HEK293 (cell line): ENCODE measurements around the gene SPDYE6.
"Not testable (repeated sequence)": the region's sequence is repeated elsewhere in the genome, so short reads cannot be mapped to it uniquely, and the experiment has no call there.

Experiments
- CTCF ChIA-PET: fragments of 350-600 bp; formaldehyde crosslinking; extraction: SDS; loops from one replicate; lab custom pipeline; 2021; ENCODE audit warnings: antibody characterized with exemption; lab: Yijun Ruan, JAX
- POLR2A ChIA-PET: fragments of 300-600 bp; formaldehyde crosslinking; extraction: SDS; loops from one replicate; lab custom pipeline; 2020; ENCODE audit warnings: antibody characterized with exemption, inconsistent platforms; lab: Yijun Ruan, JAX
- H3K27ac ChIP-seq: fragments of 200-500 bp; sonication (Bioruptor generic); 2 replicates; pipeline ENCODE4 v1.5.1; 2014; ENCODE audit warnings: low read depth, low read length, control low read depth, inconsistent platforms; ENCODE audit errors: extremely low read depth
- H3K36me3 ChIP-seq, 2 experiments: fragments of 200-500 bp in 1 of 2; sonication (Bioruptor generic) in 1 of 2; 1 replicate in 1 of 2; 2 replicates in 1 of 2; pipeline ENCODE4 v1.5.1; 2014 to 2017; ENCODE audit warnings: inconsistent platforms in 2 of 2, low read length in 2 of 2; ENCODE audit not compliant: control insufficient read depth in 2 of 2, insufficient read depth in 1 of 2
- H3K4me1 ChIP-seq: fragments of 200-500 bp; sonication (Bioruptor generic); 2 replicates; pipeline ENCODE4 v1.5.1; 2014; ENCODE audit warnings: mild to moderate bottlenecking, low read length, inconsistent platforms; ENCODE audit not compliant: control insufficient read depth, insufficient read depth
- H3K4me3 ChIP-seq: 2 replicates; pipeline ENCODE4 v1.5.1; 2011; ENCODE audit warnings: low read depth, mild to moderate bottlenecking, control low read depth, low read length, moderate library complexity
- H3K9me3 ChIP-seq: fragments of 200-500 bp; sonication (Bioruptor generic); 2 replicates; pipeline ENCODE4 v1.5.1; 2014; ENCODE audit warnings: low read depth, low read length, inconsistent platforms; ENCODE audit not compliant: control insufficient read depth, insufficient read depth
- BCL11A ChIP-seq: fragments of 450-650 bp; formaldehyde crosslinking; IDR thresholded peaks from 2 replicates; pipeline ENCODE4 v1.5.1; 2016; ENCODE audit warnings: low read depth, missing biosample characterization, missing genetic modification characterization
- ZNF146 ChIP-seq: fragments of 450-650 bp; formaldehyde crosslinking; IDR thresholded peaks from 2 replicates; pipeline ENCODE4 v1.5.1; 2016; ENCODE audit warnings: missing biosample characterization, missing genetic modification characterization
- ZNF677 ChIP-seq: fragments of 450-650 bp; IDR thresholded peaks from 2 replicates; pipeline ENCODE4 v1.5.0; 2018; ENCODE audit warnings: missing biosample characterization, mild to moderate bottlenecking, missing genetic modification characterization, moderate library complexity
- TF ChIP-seq, protein P1 (sequence below): fragments of 450-650 bp; formaldehyde crosslinking; IDR thresholded peaks from 2 replicates; pipeline ENCODE4 v1.5.1; 2016; ENCODE audit warnings: missing biosample characterization, missing genetic modification characterization, borderline replicate concordance
- TF ChIP-seq, protein P2 (sequence below): fragments of 450-650 bp; formaldehyde crosslinking; IDR thresholded peaks from 2 replicates; pipeline ENCODE4 v1.5.1; 2016; ENCODE audit warnings: missing biosample characterization, missing genetic modification characterization, low read depth
- TF ChIP-seq, protein P3 (sequence below): fragments of 450-650 bp; formaldehyde crosslinking; IDR thresholded peaks from 2 replicates; pipeline ENCODE4 v1.5.1; 2016; ENCODE audit warnings: missing biosample characterization, missing genetic modification characterization
- TF ChIP-seq, protein P4 (sequence below): fragments of 450-650 bp; formaldehyde crosslinking; IDR thresholded peaks from 2 replicates; pipeline ENCODE4 v1.5.1; 2016; ENCODE audit warnings: missing biosample characterization, missing genetic modification characterization, low read depth

The SPDYE6 gene

GRCh38 chr7:102335574-102335973 lies 20.7 kb downstream of the SPDYE6 start:
- H3K4me1 ChIP-seq, H3K36me3 ChIP-seq, H3K27ac ChIP-seq, POLR2A ChIA-PET, H3K9me3 ChIP-seq, H3K4me3 ChIP-seq: not testable (repeated sequence)
- CTCF ChIA-PET: interaction anchor here (0.5 kb wide), 1 partner anchor 1014 kb away, joined by 3 read pairs; the partner anchor contains the start of gene IFT22

DNA sequence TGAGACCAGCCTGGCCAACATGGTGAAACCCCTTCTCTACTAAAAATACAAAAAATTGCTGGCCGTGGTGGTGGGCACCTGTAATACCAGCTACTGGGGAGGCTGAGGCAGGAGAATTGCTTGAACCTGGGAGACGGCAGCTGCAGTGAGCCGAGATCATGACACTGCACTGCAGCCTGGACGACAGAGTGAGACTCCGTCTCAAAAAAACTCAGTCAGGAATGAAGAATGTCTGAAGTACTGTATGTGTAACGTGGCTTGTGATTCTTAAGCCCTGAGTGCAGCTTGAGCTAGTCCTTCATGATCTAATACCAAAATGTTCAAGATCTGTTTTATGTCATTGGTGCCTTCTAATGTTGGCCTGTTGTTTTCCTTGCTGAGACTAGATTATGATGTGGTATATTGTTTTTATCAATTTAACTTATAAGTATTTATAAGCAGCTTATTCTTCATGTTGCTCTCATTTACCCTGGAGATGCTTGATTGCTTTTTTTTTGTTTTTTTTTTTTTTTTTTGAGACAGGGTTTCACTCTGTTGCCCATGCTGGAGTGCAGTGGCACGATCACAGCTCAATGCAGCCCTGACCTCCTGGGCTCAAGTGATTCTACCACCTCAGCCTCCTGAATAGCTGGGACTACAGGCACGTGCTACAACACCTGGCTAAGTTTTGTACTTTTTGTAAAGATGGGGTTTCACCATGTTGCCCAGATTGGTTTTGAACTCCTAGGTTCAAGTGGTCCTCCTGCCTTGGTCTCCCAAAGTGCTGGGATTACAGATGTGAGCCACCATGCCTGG lies 25.4 kb downstream of the SPDYE6 start:
- H3K4me1 ChIP-seq, H3K27ac ChIP-seq, H3K36me3 ChIP-seq, H3K4me3 ChIP-seq, H3K9me3 ChIP-seq, CTCF ChIA-PET: not testable (repeated sequence)
- POLR2A ChIA-PET: interaction anchor here (0.6 kb wide), 1 partner anchor 69 kb away, joined by 3 read pairs; no protein-coding TSS in a partner anchor

DNA sequence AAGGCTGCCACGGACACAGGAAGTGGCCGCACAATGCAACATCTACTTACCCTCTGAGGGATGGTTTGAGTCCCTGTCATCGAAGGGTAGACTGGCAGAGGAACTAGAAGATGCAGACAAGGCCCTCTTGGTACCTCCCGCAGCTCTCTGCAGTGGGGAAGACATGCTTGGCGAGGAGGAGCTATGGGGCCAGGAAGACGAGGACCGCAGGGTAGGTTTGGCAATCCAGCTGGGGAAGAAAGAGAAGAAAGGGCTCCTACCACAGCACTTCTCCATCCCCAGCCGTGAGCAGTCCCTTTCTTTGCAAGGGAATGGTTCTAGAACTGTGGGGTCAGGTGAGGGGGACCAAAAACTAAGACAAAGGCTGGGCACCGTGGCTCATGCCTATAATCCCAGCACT lies 26.9 kb downstream of the SPDYE6 start:
- H3K36me3 ChIP-seq, H3K9me3 ChIP-seq, POLR2A ChIA-PET, H3K4me3 ChIP-seq, H3K4me1 ChIP-seq, H3K27ac ChIP-seq, CTCF ChIA-PET: not testable (repeated sequence)

DNA sequence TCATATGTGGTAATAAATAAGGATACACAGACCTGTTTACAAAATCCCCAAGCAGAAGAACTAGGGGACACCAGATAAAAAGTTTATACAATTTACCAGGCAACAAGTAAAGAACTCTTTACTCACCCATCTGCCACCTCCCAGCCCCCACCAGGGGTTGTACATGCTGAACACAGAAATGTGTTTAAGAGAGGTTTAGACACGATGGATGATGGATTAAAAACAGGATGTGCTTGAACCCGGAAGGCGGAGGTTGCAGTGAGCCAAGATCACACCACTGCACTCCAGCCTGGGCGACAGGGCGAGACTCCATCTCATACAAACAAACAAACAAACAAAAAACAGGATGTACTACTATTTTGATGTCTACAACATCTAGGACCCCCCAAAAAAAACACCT lies 27.4 kb downstream of the SPDYE6 start:
- H3K4me3 ChIP-seq, H3K9me3 ChIP-seq, H3K27ac ChIP-seq, CTCF ChIA-PET, H3K36me3 ChIP-seq, H3K4me1 ChIP-seq, POLR2A ChIA-PET: not testable (repeated sequence)

DNA sequence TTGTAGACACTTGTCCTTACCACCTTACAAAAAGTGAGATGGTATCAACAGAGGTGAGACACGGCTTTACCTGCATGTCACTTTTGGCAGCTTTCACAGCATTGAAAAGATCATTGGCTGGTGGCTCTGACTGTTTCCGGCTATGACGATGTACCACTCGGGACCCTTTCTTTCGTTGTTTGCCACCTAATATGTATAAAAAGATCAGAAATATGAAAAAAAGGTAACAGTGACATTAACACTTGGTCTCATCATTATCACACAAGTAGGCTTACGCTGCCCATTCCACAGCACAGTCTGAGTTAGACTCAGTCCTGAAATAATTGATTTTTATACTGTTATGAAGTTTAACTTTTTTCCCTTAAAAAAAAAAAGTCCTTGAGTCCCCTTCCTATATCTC lies 29.1 kb downstream of the SPDYE6 start:
- H3K36me3 ChIP-seq, H3K27ac ChIP-seq, CTCF ChIA-PET, H3K4me3 ChIP-seq, H3K9me3 ChIP-seq, H3K4me1 ChIP-seq: not testable (repeated sequence)
- POLR2A ChIA-PET: interaction anchor here (0.8 kb wide), 1 partner anchor 54 kb away, joined by 5 read pairs; no protein-coding TSS in a partner anchor

DNA sequence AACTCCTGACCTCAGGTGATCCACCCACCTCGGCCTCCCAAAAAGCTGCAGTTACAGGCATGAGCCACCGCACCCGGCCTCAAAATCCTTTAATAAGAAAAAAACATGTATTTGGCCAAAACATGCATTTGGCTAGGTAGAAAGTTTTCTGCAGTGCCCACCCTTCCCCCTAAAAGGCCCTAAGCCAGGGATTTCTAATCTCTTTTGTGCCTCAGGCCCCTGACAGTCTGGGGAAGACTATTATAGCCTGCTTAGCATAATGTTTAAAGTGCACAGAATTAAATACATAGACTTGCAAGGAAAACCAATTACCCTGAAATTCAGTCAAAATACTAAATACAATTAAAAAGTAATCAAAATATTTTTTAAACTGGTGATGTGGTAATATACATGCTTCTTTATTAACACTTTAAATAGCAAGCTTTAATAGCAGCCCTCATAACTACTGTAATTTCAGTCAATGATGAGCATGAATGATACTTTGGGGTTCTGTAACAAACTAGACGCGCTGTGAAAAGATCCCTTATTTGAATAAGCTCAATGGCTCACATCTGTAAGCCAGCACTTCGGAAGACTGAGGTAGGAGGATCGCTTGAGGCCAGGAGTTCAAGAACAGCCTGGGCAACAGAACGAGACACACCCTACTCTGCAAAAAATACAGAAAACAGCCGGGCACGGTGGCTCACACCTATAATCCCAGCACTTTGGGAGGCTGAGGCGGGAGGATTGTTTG lies 29.9 kb downstream of the SPDYE6 start:
- Histone ChIP-seq H3K4me1 (no peaks in the 10 kb centered on the region), H3K36me3 (no peaks in the 10 kb centered on the region), H3K27ac (no peak overlapping the region), H3K9me3 (no peaks in the 10 kb centered on the region), H3K4me3 (no peak overlapping the region)
- ChIA-PET CTCF (no interaction called here), POLR2A (interaction anchor here (0.6 kb wide), 1 partner anchor 14 kb away, joined by 3 read pairs; no protein-coding TSS in a partner anchor)
- TF ChIP-seq ZNF677 (tag by site-specific recombination) (no peak), BCL11A (tag by site-specific recombination) (no peak), ZNF146 (tag by site-specific recombination) (no peak)
- TF ChIP-seq, protein P1, sequence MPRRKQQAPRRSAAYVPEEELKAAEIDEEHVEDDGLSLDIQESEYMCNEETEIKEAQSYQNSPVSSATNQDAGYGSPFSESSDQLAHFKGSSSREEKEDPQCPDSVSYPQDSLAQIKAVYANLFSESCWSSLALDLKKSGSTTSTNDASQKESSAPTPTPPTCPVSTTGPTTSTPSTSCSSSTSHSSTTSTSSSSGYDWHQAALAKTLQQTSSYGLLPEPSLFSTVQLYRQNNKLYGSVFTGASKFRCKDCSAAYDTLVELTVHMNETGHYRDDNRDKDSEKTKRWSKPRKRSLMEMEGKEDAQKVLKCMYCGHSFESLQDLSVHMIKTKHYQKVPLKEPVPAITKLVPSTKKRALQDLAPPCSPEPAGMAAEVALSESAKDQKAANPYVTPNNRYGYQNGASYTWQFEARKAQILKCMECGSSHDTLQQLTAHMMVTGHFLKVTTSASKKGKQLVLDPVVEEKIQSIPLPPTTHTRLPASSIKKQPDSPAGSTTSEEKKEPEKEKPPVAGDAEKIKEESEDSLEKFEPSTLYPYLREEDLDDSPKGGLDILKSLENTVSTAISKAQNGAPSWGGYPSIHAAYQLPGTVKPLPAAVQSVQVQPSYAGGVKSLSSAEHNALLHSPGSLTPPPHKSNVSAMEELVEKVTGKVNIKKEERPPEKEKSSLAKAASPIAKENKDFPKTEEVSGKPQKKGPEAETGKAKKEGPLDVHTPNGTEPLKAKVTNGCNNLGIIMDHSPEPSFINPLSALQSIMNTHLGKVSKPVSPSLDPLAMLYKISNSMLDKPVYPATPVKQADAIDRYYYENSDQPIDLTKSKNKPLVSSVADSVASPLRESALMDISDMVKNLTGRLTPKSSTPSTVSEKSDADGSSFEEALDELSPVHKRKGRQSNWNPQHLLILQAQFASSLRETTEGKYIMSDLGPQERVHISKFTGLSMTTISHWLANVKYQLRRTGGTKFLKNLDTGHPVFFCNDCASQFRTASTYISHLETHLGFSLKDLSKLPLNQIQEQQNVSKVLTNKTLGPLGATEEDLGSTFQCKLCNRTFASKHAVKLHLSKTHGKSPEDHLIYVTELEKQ: no peak
- TF ChIP-seq, protein P2, sequence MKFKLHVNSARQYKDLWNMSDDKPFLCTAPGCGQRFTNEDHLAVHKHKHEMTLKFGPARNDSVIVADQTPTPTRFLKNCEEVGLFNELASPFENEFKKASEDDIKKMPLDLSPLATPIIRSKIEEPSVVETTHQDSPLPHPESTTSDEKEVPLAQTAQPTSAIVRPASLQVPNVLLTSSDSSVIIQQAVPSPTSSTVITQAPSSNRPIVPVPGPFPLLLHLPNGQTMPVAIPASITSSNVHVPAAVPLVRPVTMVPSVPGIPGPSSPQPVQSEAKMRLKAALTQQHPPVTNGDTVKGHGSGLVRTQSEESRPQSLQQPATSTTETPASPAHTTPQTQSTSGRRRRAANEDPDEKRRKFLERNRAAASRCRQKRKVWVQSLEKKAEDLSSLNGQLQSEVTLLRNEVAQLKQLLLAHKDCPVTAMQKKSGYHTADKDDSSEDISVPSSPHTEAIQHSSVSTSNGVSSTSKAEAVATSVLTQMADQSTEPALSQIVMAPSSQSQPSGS: no peak
- TF ChIP-seq, protein P3, sequence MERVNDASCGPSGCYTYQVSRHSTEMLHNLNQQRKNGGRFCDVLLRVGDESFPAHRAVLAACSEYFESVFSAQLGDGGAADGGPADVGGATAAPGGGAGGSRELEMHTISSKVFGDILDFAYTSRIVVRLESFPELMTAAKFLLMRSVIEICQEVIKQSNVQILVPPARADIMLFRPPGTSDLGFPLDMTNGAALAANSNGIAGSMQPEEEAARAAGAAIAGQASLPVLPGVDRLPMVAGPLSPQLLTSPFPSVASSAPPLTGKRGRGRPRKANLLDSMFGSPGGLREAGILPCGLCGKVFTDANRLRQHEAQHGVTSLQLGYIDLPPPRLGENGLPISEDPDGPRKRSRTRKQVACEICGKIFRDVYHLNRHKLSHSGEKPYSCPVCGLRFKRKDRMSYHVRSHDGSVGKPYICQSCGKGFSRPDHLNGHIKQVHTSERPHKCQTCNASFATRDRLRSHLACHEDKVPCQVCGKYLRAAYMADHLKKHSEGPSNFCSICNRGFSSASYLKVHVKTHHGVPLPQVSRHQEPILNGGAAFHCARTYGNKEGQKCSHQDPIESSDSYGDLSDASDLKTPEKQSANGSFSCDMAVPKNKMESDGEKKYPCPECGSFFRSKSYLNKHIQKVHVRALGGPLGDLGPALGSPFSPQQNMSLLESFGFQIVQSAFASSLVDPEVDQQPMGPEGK (tag by site-specific recombination): no peak
- TF ChIP-seq, protein P4, sequence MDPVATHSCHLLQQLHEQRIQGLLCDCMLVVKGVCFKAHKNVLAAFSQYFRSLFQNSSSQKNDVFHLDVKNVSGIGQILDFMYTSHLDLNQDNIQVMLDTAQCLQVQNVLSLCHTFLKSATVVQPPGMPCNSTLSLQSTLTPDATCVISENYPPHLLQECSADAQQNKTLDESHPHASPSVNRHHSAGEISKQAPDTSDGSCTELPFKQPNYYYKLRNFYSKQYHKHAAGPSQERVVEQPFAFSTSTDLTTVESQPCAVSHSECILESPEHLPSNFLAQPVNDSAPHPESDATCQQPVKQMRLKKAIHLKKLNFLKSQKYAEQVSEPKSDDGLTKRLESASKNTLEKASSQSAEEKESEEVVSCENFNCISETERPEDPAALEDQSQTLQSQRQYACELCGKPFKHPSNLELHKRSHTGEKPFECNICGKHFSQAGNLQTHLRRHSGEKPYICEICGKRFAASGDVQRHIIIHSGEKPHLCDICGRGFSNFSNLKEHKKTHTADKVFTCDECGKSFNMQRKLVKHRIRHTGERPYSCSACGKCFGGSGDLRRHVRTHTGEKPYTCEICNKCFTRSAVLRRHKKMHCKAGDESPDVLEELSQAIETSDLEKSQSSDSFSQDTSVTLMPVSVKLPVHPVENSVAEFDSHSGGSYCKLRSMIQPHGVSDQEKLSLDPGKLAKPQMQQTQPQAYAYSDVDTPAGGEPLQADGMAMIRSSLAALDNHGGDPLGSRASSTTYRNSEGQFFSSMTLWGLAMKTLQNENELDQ (tag by site-specific recombination): no peak
